Pancreas (tissue), 10 donors: ENCODE results near the gene USP24. TPM values are rescaled to one million over a fixed set of nuclear protein-coding genes. Genes with fewer than 3 reads are reported as not detected.
A peak's percentile ranks its signal among the peaks of the same experiment; 100 is the strongest.

Experiments
- ATAC-seq, 4 donors: fragments of 200-7000 bp; cut with Tn5 transposase; one replicate each; pipeline versions ENCODE4 v1.8.0 to v1.9.1; 2020; ENCODE audit warnings: mild to moderate bottlenecking in 4 of 4, moderate library complexity in 4 of 4
- DNase-seq, 6 donors: peaks; one replicate each; pipeline ENCODE4 v3.0.0-alpha.2; 2020
- FAIRE-seq: peaks from 2 replicates; lab custom pipeline; 2012; peaks lifted over from hg19 to GRCh38; lab: Jason Lieb, UNC
- H3K27ac ChIP-seq, 4 donors: fragments of 200-600 bp; sonication (generic); 1 replicate in 3 of 4; 2 replicates in 1 of 4; pipeline versions ENCODE4 v1.5.0 to v1.8.0; 2020
- H3K27me3 ChIP-seq, 4 donors: fragments of 200-600 bp; one replicate each; pipeline ENCODE4 v1.8.0; 2021
- H3K36me3 ChIP-seq, 3 donors: fragments of 200-600 bp; sonication (generic) in 1 of 3; one replicate each; pipeline versions ENCODE4 v1.5.0 to v1.8.0; 2020 to 2021
- H3K4me1 ChIP-seq, 3 donors: fragments of 200-600 bp; one replicate each; pipeline ENCODE4 v1.8.0; 2021
- H3K4me3 ChIP-seq, 4 donors: fragments of 200-600 bp; sonication (generic) in 2 of 4; one replicate each; pipeline versions ENCODE4 v1.5.0 to v1.8.0; 2020 to 2021
- H3K9me3 ChIP-seq, 4 donors: fragments of 200-600 bp; one replicate each; pipeline ENCODE4 v1.8.0; 2021
- CTCF ChIP-seq, 4 donors: fragments of 200-600 bp; sonication (generic) in 3 of 4; IDR thresholded peaks; one replicate each; pipeline versions ENCODE4 v1.5.0 to v1.8.0; 2021; ENCODE audit warnings: antibody characterized with exemption in 4 of 4
- WGBS, 2 donors: extraction: QIAGEN DNeasy Blood & Tissue Kit; methylation state at CpG; one replicate each; pipeline ENCODE4 v1.1.7; 2013; 5-methylcytosine and 5-hydroxymethylcytosine counted together
- intact Hi-C, 3 donors: fragments of 100-400 bp; cut with DNase I; formaldehyde crosslinking; loops; one replicate each; pipeline versions ENCODE4 v1.11.1 to v1.14.2; 2022
- polyA plus RNA-seq, 2 donors: library from polyadenylated mRNA; stranded (reverse); fragments of 200-250 nt; gene quantifications; one replicate each; pipeline ENCODE4 v1.2.3, GENCODE V29; 2013
- total RNA-seq, 6 donors: library from RNA; stranded (reverse); fragmentation: NEBNext Ultra II Directional in 4 of 6; extraction: Animal tissue kit (Norgen Biotek cat#: 25700) in 4 of 6; gene quantifications; one replicate each; pipeline versions ENCODE4 v1.2.1 to v1.2.4, GENCODE V29; 2021 to 2023
- donor health status: healthy with polysubstance abuse.
- donor health status: DM: no; HTN: no; CAD: no; lungs with moderate emphysema.
- donor health status: DM: no; HTN: no; CAD: no.
- donor health status: control.
- donor health status: control.
- donor health status: Bipolar disorder and iron deficiency.
- donor health status: DM: yes; HTN: yes; CAD: no.
- donor health status: DM: no; HTN: no; CAD: no.
- donor health status: DM: no; HTN: no; CAD: no.
- donor health status: DM: yes; HTN: yes; CAD: no.

Gene USP24
- total and polyA plus RNA-seq, 8 donors, result 7.5 to 26.8 (median 14.5) TPM

GRCh38 chr1:55053265-55053954, 161.8 kb downstream of the USP24 start:
- no peaks in the 10 kb centered on the region for H3K27me3 ChIP-seq
- 48 to 54% methylated on average over 7 of the region's 7 CpGs for WGBS, 2 donors
- no peaks in the 10 kb centered on the region for H3K36me3 ChIP-seq
- no peaks in the 10 kb centered on the region for H3K9me3 ChIP-seq
- intact Hi-C loops, result no loop called here
- no peaks in the 10 kb centered on the region for H3K4me1 ChIP-seq
- H3K4me3 ChIP-seq, result no peak overlapping the region
- no peak for DNase-seq
- ATAC-seq, result peak in 3 of 4 donors; percentile 23 to 57 (median 43)
- no peak for TF ChIP-seq CTCF (IDR thresholded peaks at IDR 0.05)
- no peak for FAIRE-seq
- no peak overlapping the region for H3K27ac ChIP-seq

- Histone ChIP-seq H3K4me1 (no peaks in the 10 kb centered on the region), H3K27me3 (no peaks in the 10 kb centered on the region), H3K27ac (no peak overlapping the region), H3K4me3 (no peak overlapping the region), H3K36me3 (no peaks in the 10 kb centered on the region), H3K9me3 (no peaks in the 10 kb centered on the region)
- intact Hi-C loops, result no loop called here
- TF ChIP-seq CTCF (IDR thresholded peaks at IDR 0.05), result no peak
- no peak for ATAC-seq
- FAIRE-seq, result no peak
- 86 to 89% methylated on average over 29 of the region's 29 CpGs for WGBS, 2 donors
- DNase-seq, result no peak
These were observed 162.7 kb downstream of the USP24 start for GRCh38 chr1:55052221-55053142.

DNA sequence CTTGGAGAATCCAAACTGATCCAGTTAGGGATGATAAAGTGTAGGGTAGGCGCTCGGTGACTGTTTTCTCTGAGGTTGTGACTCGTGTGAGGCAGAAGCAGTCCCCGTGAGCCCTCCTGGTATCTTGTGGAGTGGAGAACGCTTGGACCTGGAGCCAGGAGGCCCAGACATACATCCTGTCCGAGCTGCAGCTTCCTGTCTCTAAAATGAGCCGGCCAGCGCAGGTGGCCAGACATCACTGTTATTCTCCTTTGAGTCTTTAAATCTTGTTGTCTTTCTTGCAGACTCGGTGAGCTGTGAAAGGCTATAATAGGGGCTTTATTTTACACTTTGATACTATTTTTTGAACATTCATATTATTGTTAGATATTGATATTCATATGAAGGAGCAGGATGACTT, 163.5 kb downstream of the USP24 start:
- 76 to 77% methylated on average over 9 of the region's 9 CpGs for WGBS, 2 donors
- no peak for TF ChIP-seq CTCF (IDR thresholded peaks at IDR 0.05)
- no peaks in the 10 kb centered on the region for H3K27me3 ChIP-seq
- no peak for FAIRE-seq
- intact Hi-C loops, result no loop called here
- no peak for DNase-seq
- H3K27ac ChIP-seq, result no peak overlapping the region
- no peaks in the 10 kb centered on the region for H3K36me3 ChIP-seq
- H3K9me3 ChIP-seq, result no peaks in the 10 kb centered on the region
- H3K4me3 ChIP-seq, result no peak overlapping the region
- H3K4me1 ChIP-seq, result no peaks in the 10 kb centered on the region
- ATAC-seq, result no peak

- H3K9me3 ChIP-seq, result no peaks in the 10 kb centered on the region
- H3K27ac ChIP-seq, result no peak overlapping the region
- 94 to 96% methylated on average over 5 of the region's 5 CpGs for WGBS, 2 donors
- no peaks in the 10 kb centered on the region for H3K36me3 ChIP-seq
- FAIRE-seq, result no peak
- no peak for TF ChIP-seq CTCF (IDR thresholded peaks at IDR 0.05)
- H3K4me1 ChIP-seq, result no peaks in the 10 kb centered on the region
- no peak for ATAC-seq
- no peak for DNase-seq
- H3K27me3 ChIP-seq, result no peaks in the 10 kb centered on the region
- H3K4me3 ChIP-seq, result no peak overlapping the region
- intact Hi-C loops, result no loop called here
These were observed 164.0 kb downstream of the USP24 start for GRCh38 chr1:55051169-55051568.
